WTC11 (cell line): ENCODE measurements around the gene CSNK1G3. TPM values are rescaled to one million over a fixed set of nuclear protein-coding genes. Genes with fewer than 3 reads are reported as not detected.

Experiments used
- ATAC-seq: fragments of 200-7000 bp; cut with Tn5 transposase; 2 replicates; pipeline ENCODE4 v1.10.0; 2021; ENCODE audit warnings: mild to moderate bottlenecking, moderate library complexity
- CTCF ChIA-PET: fragments of 300-600 bp; sonication (Branson Sonifier 250); formaldehyde crosslinking; loops from one replicate; lab custom pipeline; 2021; ENCODE audit warnings: antibody characterized with exemption; lab: Charles Lee
- POLR2A ChIA-PET: fragments of 350-600 bp; sonication (Branson Sonifier 250); formaldehyde crosslinking; loops from one replicate; lab custom pipeline; 2021; ENCODE audit warnings: antibody characterized with exemption; lab: Charles Lee
- DNase-seq: peaks from one replicate; pipeline ENCODE4 v3.0.0; 2021; ENCODE audit warnings: low spot score
- H3K27ac Mint-ChIP-seq: 2 replicates; pipeline ENCODE4 v1.8.0; 2021; ENCODE audit warnings: mixed read lengths
- H3K27me3 Mint-ChIP-seq: 2 replicates; pipeline ENCODE4 v1.8.0; 2021; ENCODE audit warnings: low read depth, mild to moderate bottlenecking, moderate library complexity, mixed read lengths
- H3K36me3 Mint-ChIP-seq: 2 replicates; pipeline ENCODE4 v1.8.0; 2021; ENCODE audit warnings: mixed read lengths
- H3K4me1 Mint-ChIP-seq: 2 replicates; pipeline ENCODE4 v1.8.0; 2022; ENCODE audit warnings: mixed read lengths
- H3K4me3 Mint-ChIP-seq: 2 replicates; pipeline ENCODE4 v1.8.0; 2021; ENCODE audit warnings: mild to moderate bottlenecking, moderate library complexity, mixed read lengths
- H3K9me3 Mint-ChIP-seq: 2 replicates; pipeline ENCODE4 v1.8.0; 2021; ENCODE audit warnings: mixed read lengths
- ATF1 ChIP-seq: sonication (generic); formaldehyde crosslinking; IDR thresholded peaks from 2 replicates; pipeline ENCODE4 v1.8.1; 2023; ENCODE audit warnings: mild to moderate bottlenecking, moderate library complexity, missing genetic modification reagents
- ATF2 ChIP-seq: sonication (generic); formaldehyde crosslinking; IDR thresholded peaks from 2 replicates; pipeline ENCODE4 v1.8.1; 2022; ENCODE audit warnings: low read depth, missing genetic modification reagents, borderline replicate concordance
- CDX4 ChIP-seq: fragments of 250-450 bp; sonication (Bioruptor Pico); IDR thresholded peaks from 2 replicates; pipeline ENCODE4 v1.9.0; 2021; ENCODE audit warnings: moderate library complexity, mild to moderate bottlenecking, inconsistent platforms, borderline replicate concordance
- CREM ChIP-seq: sonication (generic); formaldehyde crosslinking; IDR thresholded peaks from 2 replicates; pipeline ENCODE4 v1.8.1; 2022; ENCODE audit warnings: mild to moderate bottlenecking, missing genetic modification reagents, moderate library complexity
- ERG ChIP-seq: fragments of 250-450 bp; sonication (Bioruptor Pico); IDR thresholded peaks from 2 replicates; pipeline ENCODE4 v1.8.0; 2021; ENCODE audit warnings: mild to moderate bottlenecking
- ETV6 ChIP-seq: sonication (generic); formaldehyde crosslinking; IDR thresholded peaks from 2 replicates; pipeline ENCODE4 v1.8.1; 2022; ENCODE audit warnings: mild to moderate bottlenecking, missing genetic modification reagents
- FOXJ3 ChIP-seq: sonication (generic); formaldehyde crosslinking; IDR thresholded peaks from 2 replicates; pipeline ENCODE4 v1.9.0; 2021; ENCODE audit warnings: missing genetic modification reagents, mild to moderate bottlenecking, borderline replicate concordance
- FOXP1 ChIP-seq: sonication (generic); formaldehyde crosslinking; IDR thresholded peaks from 2 replicates; pipeline ENCODE4 v1.8.0; 2022; ENCODE audit warnings: missing genetic modification reagents, mild to moderate bottlenecking, moderate library complexity, borderline replicate concordance
- MAX ChIP-seq: sonication (generic); formaldehyde crosslinking; IDR thresholded peaks from 2 replicates; pipeline ENCODE4 v1.8.0; 2022; ENCODE audit warnings: mild to moderate bottlenecking, missing genetic modification reagents
- MLX ChIP-seq: sonication (generic); formaldehyde crosslinking; IDR thresholded peaks from 2 replicates; pipeline ENCODE4 v1.8.1; 2023; ENCODE audit warnings: mild to moderate bottlenecking, missing genetic modification reagents, moderate library complexity
- NFATC4 ChIP-seq: fragments of 250-450 bp; sonication (Bioruptor Pico); IDR thresholded peaks from 2 replicates; pipeline ENCODE4 v1.9.0; 2021; ENCODE audit warnings: mild to moderate bottlenecking
- OVOL2 ChIP-seq: fragments of 250-450 bp; sonication (Bioruptor Pico); IDR thresholded peaks from 2 replicates; pipeline ENCODE4 v1.9.0; 2021; ENCODE audit warnings: mild to moderate bottlenecking, borderline replicate concordance
- SP1 ChIP-seq: sonication (generic); formaldehyde crosslinking; conservative IDR thresholded peaks from 2 replicates; pipeline ENCODE4 v1.8.1; 2022; ENCODE audit warnings: missing genetic modification reagents
- STAT6 ChIP-seq: sonication (generic); formaldehyde crosslinking; conservative IDR thresholded peaks from 2 replicates; pipeline ENCODE4 v1.8.1; 2023; ENCODE audit warnings: mild to moderate bottlenecking, low read depth, missing genetic modification reagents, moderate library complexity
- USF1 ChIP-seq: sonication (generic); formaldehyde crosslinking; IDR thresholded peaks from 2 replicates; pipeline ENCODE4 v1.8.0; 2022; ENCODE audit warnings: mild to moderate bottlenecking, missing genetic modification reagents
- ZNF219 ChIP-seq: sonication (generic); formaldehyde crosslinking; IDR thresholded peaks from 2 replicates; pipeline ENCODE4 v1.8.0; 2023; ENCODE audit warnings: missing genetic modification reagents, mild to moderate bottlenecking, borderline replicate concordance
- ZNF281 ChIP-seq: sonication (generic); formaldehyde crosslinking; IDR thresholded peaks from 2 replicates; pipeline ENCODE4 v1.8.0; 2023; ENCODE audit warnings: mild to moderate bottlenecking, missing genetic modification reagents
- ZNF317 ChIP-seq: sonication (generic); formaldehyde crosslinking; IDR thresholded peaks from 2 replicates; pipeline ENCODE4 v1.8.1; 2023; ENCODE audit warnings: low read depth, mild to moderate bottlenecking, moderate library complexity, missing genetic modification reagents, borderline replicate concordance
- ZNF416 ChIP-seq: fragments of 250-450 bp; sonication (Bioruptor Pico); IDR thresholded peaks from 2 replicates; pipeline ENCODE4 v1.9.0; 2021; ENCODE audit warnings: mild to moderate bottlenecking, inconsistent platforms
- ZSCAN18 ChIP-seq: fragments of 250-450 bp; sonication (Bioruptor Pico); IDR thresholded peaks from 2 replicates; pipeline ENCODE4 v2.1.2; 2022; ENCODE audit warnings: mild to moderate bottlenecking, moderate library complexity
- total RNA-seq: library from RNA; stranded (reverse); gene quantifications from 3 replicates; pipeline ENCODE4 v1.2.3, GENCODE V29; 2021

Gene CSNK1G3
- total RNA-seq, 1 experiment from 2014 or later: 51.2 TPM

GRCh38 chr5:123557907-123558306 lies 45.9 kb downstream of the CSNK1G3 start (continued):
- no peak for TF ChIP-seq NFATC4 (CRISPR knock-in tag)
- TF ChIP-seq STAT6: no peak
- no peak for TF ChIP-seq MAX (CRISPR knock-in tag)
- no peak for TF ChIP-seq ATF1
- no peak for TF ChIP-seq SP1 (CRISPR knock-in tag)

- H3K4me1 Mint-ChIP-seq: peaks cover 39% of the 10 kb centered on the region
- TF ChIP-seq ERG (no peak), ETV6 (no peak)
- H3K36me3 Mint-ChIP-seq: peaks cover 4% of the 10 kb centered on the region
- ATAC-seq (no peak), DNase-seq (no peak)
- CTCF ChIA-PET: interaction anchor here (0.7 kb wide), 2 partner anchors 46 to 154 kb away, joined by 3 read pairs; no protein-coding TSS in a partner anchor
- POLR2A ChIA-PET: no interaction called here
- no peaks in the 10 kb centered on the region for H3K27me3 Mint-ChIP-seq
- no peak overlapping the region for H3K4me3 Mint-ChIP-seq
- no peaks in the 10 kb centered on the region for H3K9me3 Mint-ChIP-seq
- peak overlapping the region; percentile 15 for H3K27ac Mint-ChIP-seq
These were observed 46.9 kb downstream of the CSNK1G3 start for GRCh38 chr5:123558762-123559433.

GRCh38 chr5:123559434-123559775 lies 47.4 kb downstream of the CSNK1G3 start:
- ATAC-seq (peak; percentile 67), DNase-seq (no peak)
- CTCF ChIA-PET: interaction anchor here (0.7 kb wide), 2 partner anchors 46 to 154 kb away, joined by 3 read pairs; no protein-coding TSS in a partner anchor
- Mint-ChIP-seq H3K4me1 (peaks cover 39% of the 10 kb centered on the region), H3K4me3 (peak overlapping the region; percentile 26; the same call in 1 of the 2 replicates), H3K27me3 (no peaks in the 10 kb centered on the region), H3K27ac (peak overlapping the region; percentile 70; the same call in 1 of the 2 replicates), H3K9me3 (no peaks in the 10 kb centered on the region), H3K36me3 (peaks cover 4% of the 10 kb centered on the region)
- POLR2A ChIA-PET: interaction anchor here (0.5 to 0.7 kb wide), 3 partner anchors 136 to 1713 kb away, joined by 3 to 6 read pairs (median 4); partner anchors contain the start of gene CEP120
- no peak for TF ChIP-seq OVOL2
- no peak for TF ChIP-seq ZNF317 (CRISPR knock-in tag)
- TF ChIP-seq CREM (CRISPR knock-in tag): no peak
- TF ChIP-seq ZNF416 (CRISPR knock-in tag): no peak
- no peak for TF ChIP-seq USF1 (CRISPR knock-in tag)
- no peak for TF ChIP-seq MLX
- no peak for TF ChIP-seq ZSCAN18 (CRISPR knock-in tag)
- TF ChIP-seq ZNF281: no peak
- TF ChIP-seq FOXJ3: no peak
- no peak for TF ChIP-seq FOXP1
- TF ChIP-seq ZNF219 (CRISPR knock-in tag): no peak
- no peak for TF ChIP-seq ATF2
- TF ChIP-seq CDX4 (CRISPR knock-in tag): no peak
